HK-2 (cell line): ENCODE results near the gene CTDP1.

Experiments used
- DNase-seq: peaks from one replicate; pipeline ENCODE4 v3.0.0-alpha.2; 2018; ENCODE audit not compliant: unreplicated experiment

The CTDP1 gene

GRCh38 chr18:79765491-79766245 is 86.1 kb downstream of the CTDP1 start:
- DNase-seq: no peak

GRCh38 chr18:79766308-79766707 is 86.7 kb downstream of the CTDP1 start:
- DNase-seq: no peak

GRCh38 chr18:79768745-79769144 is 89.1 kb downstream of the CTDP1 start:
- DNase-seq: no peak

- DNase-seq: no peak
Observed at GRCh38 chr18:79769698-79770500, 90.3 kb downstream of the CTDP1 start.

- DNase-seq: no peak
Observed at GRCh38 chr18:79770501-79770815, 90.9 kb downstream of the CTDP1 start.

- no peak for DNase-seq
Observed at GRCh38 chr18:79770826-79771225, 91.2 kb downstream of the CTDP1 start.

- no peak for DNase-seq
Observed at GRCh38 chr18:79771446-79772107, 92.0 kb downstream of the CTDP1 start.

GRCh38 chr18:79772108-79772864 is 92.7 kb downstream of the CTDP1 start:
- no peak for DNase-seq

- DNase-seq: no peak
Observed at GRCh38 chr18:79772865-79773696, 93.5 kb downstream of the CTDP1 start.

- DNase-seq: no peak
Observed at GRCh38 chr18:79774111-79774510, 94.5 kb downstream of the CTDP1 start.

- no peak for DNase-seq
Observed at GRCh38 chr18:79775441-79776221, 96.0 kb downstream of the CTDP1 start.

- DNase-seq: no peak
Observed at GRCh38 chr18:79776674-79777073, 97.1 kb downstream of the CTDP1 start.

GRCh38 chr18:79778291-79778791 is 98.7 kb downstream of the CTDP1 start:
- no peak for DNase-seq

GRCh38 chr18:79779021-79779699 is 99.6 kb downstream of the CTDP1 start:
- DNase-seq: no peak

- DNase-seq: no peak
Observed at GRCh38 chr18:79779700-79780190, 100.1 kb downstream of the CTDP1 start.

- no peak for DNase-seq
Observed at GRCh38 chr18:79780547-79780946, 100.9 kb downstream of the CTDP1 start.

- DNase-seq: no peak
Observed at GRCh38 chr18:79781331-79781941, 101.8 kb downstream of the CTDP1 start.

GRCh38 chr18:79782566-79783308 is 103.1 kb downstream of the CTDP1 start:
- DNase-seq: no peak
